Muscle layer of colon (tissue), 2 donors: ENCODE measurements around the gene MSN.
A peak's percentile ranks its signal among the peaks of the same experiment; 100 is the strongest.

Source experiments
- H3K27ac ChIP-seq: one replicate; pipeline ENCODE4 v1.7.0; 2013; ENCODE audit warnings: low read depth, mild to moderate bottlenecking, low read length, moderate library complexity
- H3K27me3 ChIP-seq, 2 donors: one replicate each; pipeline ENCODE4 v1.7.0; 2013; ENCODE audit warnings: low read length in 2 of 2, mild to moderate bottlenecking in 2 of 2; ENCODE audit not compliant: insufficient read depth in 2 of 2, control insufficient read depth in 1 of 2
- H3K36me3 ChIP-seq: one replicate; pipeline ENCODE4 v1.7.0; 2013; ENCODE audit warnings: mild to moderate bottlenecking, low read length; ENCODE audit not compliant: insufficient read depth
- H3K4me1 ChIP-seq: one replicate; pipeline ENCODE4 v1.7.0; 2013; ENCODE audit warnings: mild to moderate bottlenecking, low read length; ENCODE audit not compliant: insufficient read depth
- H3K4me3 ChIP-seq, 2 donors: one replicate each; pipeline ENCODE4 v1.7.0; 2013; ENCODE audit warnings: low read length in 2 of 2, low read depth in 1 of 2, mild to moderate bottlenecking in 1 of 2, moderate library complexity in 1 of 2
- H3K9ac ChIP-seq: one replicate; pipeline ENCODE4 v1.7.0; 2013; ENCODE audit warnings: low read length
- H3K9me3 ChIP-seq: one replicate; pipeline ENCODE4 v1.7.0; 2013; ENCODE audit warnings: mild to moderate bottlenecking, low read length
- donor health status: abdominal sarcoma.
- donor health status: Adenocarcinoma of cecum.

Gene MSN

GRCh38 chrX:65674204-65674893, 6.9 kb downstream of the MSN start:
- H3K9me3 ChIP-seq = no peaks in the 10 kb centered on the region
- H3K27me3 ChIP-seq = no peaks in the 10 kb centered on the region
- H3K36me3 ChIP-seq = no peaks in the 10 kb centered on the region
- H3K4me1 ChIP-seq = peaks cover 60% of the 10 kb centered on the region
- no peak overlapping the region for H3K9ac ChIP-seq
- no peak overlapping the region for H3K4me3 ChIP-seq
- peak overlapping the region; percentile 10 for H3K27ac ChIP-seq

- peak overlapping the region in 1 of 2 donors; percentile 16 for H3K4me3 ChIP-seq
- H3K27ac ChIP-seq = peak overlapping the region; percentile 50
- peaks cover 49% of the 10 kb centered on the region for H3K4me1 ChIP-seq
- no peaks in the 10 kb centered on the region for H3K9me3 ChIP-seq
- no peak overlapping the region for H3K9ac ChIP-seq
- no peaks in the 10 kb centered on the region for H3K36me3 ChIP-seq
- H3K27me3 ChIP-seq = no peaks in the 10 kb centered on the region
Measured at GRCh38 chrX:65677954-65678469, 10.6 kb downstream of the MSN start.

- no peaks in the 10 kb centered on the region for H3K27me3 ChIP-seq
- H3K4me1 ChIP-seq = peaks cover 38% of the 10 kb centered on the region
- H3K9me3 ChIP-seq = no peaks in the 10 kb centered on the region
- no peak overlapping the region for H3K4me3 ChIP-seq
- H3K27ac ChIP-seq = peak overlapping the region; percentile 50
- H3K9ac ChIP-seq = no peak overlapping the region
- no peaks in the 10 kb centered on the region for H3K36me3 ChIP-seq
Measured at GRCh38 chrX:65679071-65679540, 11.7 kb downstream of the MSN start.

GRCh38 chrX:65681810-65682209, 14.4 kb downstream of the MSN start:
- no peaks in the 10 kb centered on the region for H3K36me3 ChIP-seq
- H3K4me1 ChIP-seq = peaks cover 33% of the 10 kb centered on the region
- no peak overlapping the region for H3K4me3 ChIP-seq
- no peak overlapping the region for H3K9ac ChIP-seq
- no peaks in the 10 kb centered on the region for H3K27me3 ChIP-seq
- H3K9me3 ChIP-seq = no peaks in the 10 kb centered on the region
- no peak overlapping the region for H3K27ac ChIP-seq

- H3K27ac ChIP-seq = no peak overlapping the region
- H3K27me3 ChIP-seq = no peaks in the 10 kb centered on the region
- H3K4me1 ChIP-seq = peaks cover 40% of the 10 kb centered on the region
Measured at GRCh38 chrX:65685112-65685511, 17.7 kb downstream of the MSN start.

GRCh38 chrX:65686236-65686635, 18.8 kb downstream of the MSN start:
- no peaks in the 10 kb centered on the region for H3K36me3 ChIP-seq
- no peaks in the 10 kb centered on the region for H3K9me3 ChIP-seq
- no peak overlapping the region for H3K27ac ChIP-seq
- H3K27me3 ChIP-seq = no peaks in the 10 kb centered on the region
- no peak overlapping the region for H3K9ac ChIP-seq
- no peak overlapping the region for H3K4me3 ChIP-seq
- peaks cover 44% of the 10 kb centered on the region for H3K4me1 ChIP-seq

More at GRCh38 chrX:65685112-65685511, 17.7 kb downstream of the MSN start:
- no peak overlapping the region for H3K9ac ChIP-seq
- H3K4me3 ChIP-seq = no peak overlapping the region
- no peaks in the 10 kb centered on the region for H3K36me3 ChIP-seq
- H3K9me3 ChIP-seq = no peaks in the 10 kb centered on the region

GRCh38 chrX:65687367-65687766, 19.9 kb downstream of the MSN start:
- Histone ChIP-seq H3K9me3 (no peaks in the 10 kb centered on the region), H3K4me1 (peaks cover 51% of the 10 kb centered on the region), H3K36me3 (no peaks in the 10 kb centered on the region), H3K27me3 (no peaks in the 10 kb centered on the region), H3K27ac (no peak overlapping the region), H3K9ac (no peak overlapping the region), H3K4me3 (no peak overlapping the region)

GRCh38 chrX:65688403-65688871, 21.0 kb downstream of the MSN start:
- H3K9me3 ChIP-seq = no peaks in the 10 kb centered on the region
- H3K27me3 ChIP-seq = no peaks in the 10 kb centered on the region
- H3K36me3 ChIP-seq = no peaks in the 10 kb centered on the region
- H3K27ac ChIP-seq = no peak overlapping the region
- H3K4me1 ChIP-seq = peaks cover 51% of the 10 kb centered on the region
- H3K9ac ChIP-seq = no peak overlapping the region
- H3K4me3 ChIP-seq = no peak overlapping the region

GRCh38 chrX:65689377-65689776, 21.9 kb downstream of the MSN start:
- Histone ChIP-seq H3K4me1 (peaks cover 51% of the 10 kb centered on the region), H3K4me3 (no peak overlapping the region), H3K9me3 (no peaks in the 10 kb centered on the region), H3K9ac (no peak overlapping the region), H3K27ac (no peak overlapping the region), H3K27me3 (no peaks in the 10 kb centered on the region), H3K36me3 (no peaks in the 10 kb centered on the region)

GRCh38 chrX:65690057-65690855, 22.8 kb downstream of the MSN start:
- no peaks in the 10 kb centered on the region for H3K36me3 ChIP-seq
- H3K9ac ChIP-seq = no peak overlapping the region
- H3K4me3 ChIP-seq = no peak overlapping the region
- H3K27me3 ChIP-seq = no peaks in the 10 kb centered on the region
- H3K4me1 ChIP-seq = peaks cover 51% of the 10 kb centered on the region
- H3K9me3 ChIP-seq = no peaks in the 10 kb centered on the region
- H3K27ac ChIP-seq = peak overlapping the region; percentile 20

GRCh38 chrX:65695849-65696449, 28.5 kb downstream of the MSN start:
- no peak overlapping the region for H3K9ac ChIP-seq
- H3K36me3 ChIP-seq = no peaks in the 10 kb centered on the region
- peaks cover 54% of the 10 kb centered on the region for H3K4me1 ChIP-seq
- no peak overlapping the region for H3K27ac ChIP-seq
- H3K9me3 ChIP-seq = no peaks in the 10 kb centered on the region
- H3K4me3 ChIP-seq = no peak overlapping the region
- H3K27me3 ChIP-seq = no peaks in the 10 kb centered on the region
